H1 (cell line): Measurements from ENCODE around the gene ANKH.

Experiments used
- EGR1 ChIP-seq: IDR thresholded peaks from 2 replicates; pipeline ENCODE4 v1.6.1; 2011; ENCODE audit warnings: low read depth, low read length, borderline replicate concordance
- POLR2A ChIP-seq, 2 experiments: IDR thresholded peaks; 1 replicate in 1 of 2; 2 replicates in 1 of 2; pipeline ENCODE4 v1.6.1; 2011; ENCODE audit warnings: low read depth in 2 of 2, low read length in 2 of 2, mild to moderate bottlenecking in 2 of 2; ENCODE audit errors: control extremely low read depth in 1 of 2
- TBP ChIP-seq: IDR thresholded peaks from 2 replicates; pipeline ENCODE4 v1.6.1; 2011; ENCODE audit warnings: low read depth, low read length, improper control_type of control experiment
- TF ChIP-seq, protein P1 (sequence below), 3 experiments: IDR thresholded peaks; 1 replicate in 2 of 3; 2 replicates in 1 of 3; pipeline versions ENCODE4 v1.5.1 to v1.6.1; 2011; ENCODE audit warnings: low read length in 3 of 3, mild to moderate bottlenecking in 3 of 3, inconsistent platforms in 2 of 3, low read depth in 1 of 3, moderate library complexity in 1 of 3; ENCODE audit not compliant: insufficient read depth in 1 of 3; ENCODE audit errors: control extremely low read depth in 1 of 3

DNA sequence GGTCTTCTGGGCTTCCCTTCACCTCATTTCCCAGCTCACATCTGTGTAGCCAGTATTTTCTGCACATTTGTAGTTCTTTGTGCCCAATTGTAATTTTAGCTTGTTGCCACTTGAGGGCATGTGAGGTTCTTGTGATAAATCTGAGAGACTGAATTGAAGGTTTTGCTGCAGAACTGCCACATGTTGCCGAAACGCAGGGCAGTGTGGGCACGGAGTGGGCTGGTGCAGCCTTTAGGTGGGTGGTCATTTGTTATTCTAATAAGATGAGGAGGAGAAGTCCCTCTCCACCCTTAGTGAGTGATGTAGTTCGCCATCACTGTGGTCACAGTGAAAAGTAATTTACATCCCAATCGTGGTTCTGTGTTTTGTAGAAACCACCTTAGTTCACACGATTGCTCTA lies 185.8 kb downstream of the ANKH start:
- no peak for TF ChIP-seq POLR2A (IDR thresholded peaks at IDR 0.05; ENCODE audit: control extremely low read depth in 1 of 2, low read depth in 2 of 2, low read length in 2 of 2)
- TF ChIP-seq EGR1, result no peak
- TF ChIP-seq, protein P1, sequence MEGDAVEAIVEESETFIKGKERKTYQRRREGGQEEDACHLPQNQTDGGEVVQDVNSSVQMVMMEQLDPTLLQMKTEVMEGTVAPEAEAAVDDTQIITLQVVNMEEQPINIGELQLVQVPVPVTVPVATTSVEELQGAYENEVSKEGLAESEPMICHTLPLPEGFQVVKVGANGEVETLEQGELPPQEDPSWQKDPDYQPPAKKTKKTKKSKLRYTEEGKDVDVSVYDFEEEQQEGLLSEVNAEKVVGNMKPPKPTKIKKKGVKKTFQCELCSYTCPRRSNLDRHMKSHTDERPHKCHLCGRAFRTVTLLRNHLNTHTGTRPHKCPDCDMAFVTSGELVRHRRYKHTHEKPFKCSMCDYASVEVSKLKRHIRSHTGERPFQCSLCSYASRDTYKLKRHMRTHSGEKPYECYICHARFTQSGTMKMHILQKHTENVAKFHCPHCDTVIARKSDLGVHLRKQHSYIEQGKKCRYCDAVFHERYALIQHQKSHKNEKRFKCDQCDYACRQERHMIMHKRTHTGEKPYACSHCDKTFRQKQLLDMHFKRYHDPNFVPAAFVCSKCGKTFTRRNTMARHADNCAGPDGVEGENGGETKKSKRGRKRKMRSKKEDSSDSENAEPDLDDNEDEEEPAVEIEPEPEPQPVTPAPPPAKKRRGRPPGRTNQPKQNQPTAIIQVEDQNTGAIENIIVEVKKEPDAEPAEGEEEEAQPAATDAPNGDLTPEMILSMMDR (IDR thresholded peaks at IDR 0.05; ENCODE audit: control extremely low read depth in 1 of 3, insufficient read depth in 1 of 3, low read depth in 1 of 3, low read length in 3 of 3), result peak in 2 of 3 experiments; percentile 73 to 74; a peak in 3 of 4 replicates
- no peak for TF ChIP-seq TBP
